Activated CD4-positive, alpha-beta T cell treated with anti-CD3 and anti-CD28 coated beads, Interleukin-2, amount 50 U/mL, for 24 hours (primary cell): ENCODE results near the gene MAPKAP1.

Source experiments
- DNase-seq, 2 donors: peaks; one replicate each; pipeline ENCODE4 v3.0.0-alpha.2; 2020; ENCODE audit warnings: low read depth in 1 of 2, low spot score in 1 of 2

MAPKAP1 gene

GRCh38 chr9:125399165-125399564 is 307.8 kb downstream of the MAPKAP1 start:
- no peak for DNase-seq

- no peak for DNase-seq
Observed at GRCh38 chr9:125398243-125398642, 308.8 kb downstream of the MAPKAP1 start.

- no peak for DNase-seq
Observed at GRCh38 chr9:125397736-125398135, 309.3 kb downstream of the MAPKAP1 start.

- DNase-seq: no peak
Observed at GRCh38 chr9:125396799-125397198, 310.2 kb downstream of the MAPKAP1 start.

GRCh38 chr9:125393426-125393825 is 313.6 kb downstream of the MAPKAP1 start:
- no peak for DNase-seq

- DNase-seq: no peak
Observed at GRCh38 chr9:125391704-125392103, 315.3 kb downstream of the MAPKAP1 start.

- DNase-seq: no peak
Observed at GRCh38 chr9:125388978-125389377, 318.0 kb downstream of the MAPKAP1 start.

GRCh38 chr9:125387861-125388524 is 319.0 kb downstream of the MAPKAP1 start:
- no peak for DNase-seq
